Ishikawa (cell line): ENCODE results near the gene PDE2A.

Experiments used
- CEBPB ChIP-seq: IDR thresholded peaks from 2 replicates; pipeline ENCODE4 v1.6.1; 2012
- CREB1 ChIP-seq: IDR thresholded peaks from 2 replicates; pipeline ENCODE4 v1.6.1; 2012; ENCODE audit warnings: low read depth
- EP300 ChIP-seq: IDR thresholded peaks from 2 replicates; pipeline ENCODE4 v1.6.1; 2012; ENCODE audit warnings: borderline replicate concordance
- FOXM1 ChIP-seq: IDR thresholded peaks from 2 replicates; pipeline ENCODE4 v1.6.1; 2012; ENCODE audit warnings: low read depth, borderline replicate concordance
- MAX ChIP-seq: IDR thresholded peaks from 2 replicates; pipeline ENCODE4 v1.6.1; 2012
- NFIC ChIP-seq: IDR thresholded peaks from 2 replicates; pipeline ENCODE4 v1.6.1; 2012
- RAD21 ChIP-seq: IDR thresholded peaks from 2 replicates; pipeline ENCODE4 v1.6.1; 2012; ENCODE audit warnings: low read depth
- REST ChIP-seq: IDR thresholded peaks from 2 replicates; pipeline ENCODE4 v1.6.1; 2012; ENCODE audit warnings: low read depth, mild to moderate bottlenecking
- TAF1 ChIP-seq: IDR thresholded peaks from 2 replicates; pipeline ENCODE4 v1.6.1; 2012; ENCODE audit warnings: low read depth, mild to moderate bottlenecking
- TCF12 ChIP-seq: IDR thresholded peaks from 2 replicates; pipeline ENCODE4 v1.6.1; 2012; ENCODE audit warnings: low read depth
- USF1 ChIP-seq: IDR thresholded peaks from 2 replicates; pipeline ENCODE4 v1.6.1; 2012
- YY1 ChIP-seq: IDR thresholded peaks from 2 replicates; pipeline ENCODE4 v1.6.1; 2012; ENCODE audit warnings: low read depth

GRCh38 chr11:72661486-72661885, 12.7 kb downstream of the PDE2A start:
- TF ChIP-seq CEBPB (no peak), TAF1 (no peak), MAX (no peak), YY1 (no peak), RAD21 (no peak), REST (no peak), CREB1 (no peak), FOXM1 (no peak), EP300 (no peak), TCF12 (no peak), NFIC (no peak), USF1 (no peak)
